ENCODE data around the gene LPIN1.

GRCh38 chr2:11701206-11701605 is 45.2 kb upstream of the LPIN1 start:
- TF ChIP-seq NR2F2 (IDR thresholded peaks at IDR 0.05; ENCODE audit: borderline replicate concordance, low read depth) (no peak), ZNF761 (CRISPR knock-in tag; conservative IDR thresholded peaks at IDR 0.05) (no peak), CTCF (CRISPR knock-in tag; IDR thresholded peaks at IDR 0.05) (no peak), ADNP (CRISPR knock-in tag; IDR thresholded peaks at IDR 0.05) (no peak), ZNF619 (CRISPR knock-in tag; IDR thresholded peaks at IDR 0.05) (no peak)
